NCI-H460 (cell line): ENCODE measurements around the gene SMAD3. TPM values are rescaled to one million over a fixed set of nuclear protein-coding genes. Genes with fewer than 3 reads are reported as not detected.
"Not testable (repeated sequence)": the region's sequence is repeated elsewhere in the genome, so short reads cannot be mapped to it uniquely, and the experiment has no call there.

Experiments used
- DNase-seq: peaks from one replicate; pipeline ENCODE4 v3.0.0-alpha.2; 2016; ENCODE audit warnings: low read depth; ENCODE audit errors: extremely low read depth
- polyA plus RNA-seq: library from polyadenylated mRNA; depleted of rRNA; stranded (reverse); fragments of >200 nt; gene quantifications from 2 replicates; pipeline ENCODE4 v1.2.3, GENCODE V29; 2014; cell fraction: nucleus; rRNA removed
- total RNA-seq: library from RNA; depleted of rRNA; stranded (reverse); fragments of >200 nt; shearing (Covaris generic); gene quantifications from 2 replicates; pipeline ENCODE4 v1.2.3, GENCODE V29; 2014; rRNA removed

SMAD3 gene
- total RNA-seq, result 8.0 and 12.3 TPM in 2 replicates
- 17.8 and 22.3 TPM in 2 replicates for polyA plus RNA-seq

- peak; percentile 66 for DNase-seq
Observed at GRCh38 chr15:67065531-67066005, at the start of gene SMAD3. SMAD3 (plus strand) TSS chr15:67065602; CDS start chr15:67066155, 553 bp downstream.

DNA sequence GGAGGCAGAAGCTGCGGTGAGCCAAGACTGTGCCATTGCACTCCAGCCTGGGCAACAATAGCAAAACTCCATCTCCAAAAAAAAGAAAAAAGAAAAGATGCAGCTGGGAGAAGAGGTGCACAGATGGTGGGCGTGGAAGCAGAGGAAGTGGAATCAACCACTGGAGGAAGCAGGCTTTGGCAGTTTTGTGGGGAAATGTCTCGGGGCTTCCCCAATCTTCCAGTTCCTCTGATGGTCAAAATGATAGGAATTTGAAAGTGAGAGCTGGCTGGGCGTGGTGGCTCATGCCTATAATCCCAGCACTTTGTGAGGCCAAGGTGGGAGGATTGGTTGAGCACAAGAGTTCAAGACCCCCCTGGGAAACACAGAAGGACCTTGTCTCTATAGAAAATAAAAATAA lies 48.1 kb upstream of the SMAD3 start:
- DNase-seq, result no peak

DNA sequence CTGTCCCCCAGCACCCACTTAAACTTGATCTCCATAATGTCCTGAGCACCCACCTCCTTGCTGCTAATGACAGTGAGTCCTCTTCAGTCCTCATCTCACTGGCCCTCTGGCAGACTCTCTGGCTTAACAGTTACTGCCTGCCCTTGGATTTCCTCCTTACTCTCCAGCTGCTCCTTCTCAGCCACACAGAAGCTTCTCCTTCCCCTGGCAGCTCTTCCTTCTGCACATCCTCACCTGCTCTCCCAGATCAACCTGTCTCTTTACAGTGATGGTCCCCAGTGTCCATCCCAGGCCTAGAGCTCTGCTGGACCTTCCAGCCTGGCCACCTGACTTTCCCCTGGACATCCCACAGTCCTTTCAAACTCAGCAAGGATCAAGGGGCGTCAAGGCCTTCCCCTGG lies 47.4 kb upstream of the SMAD3 start:
- no peak for DNase-seq

DNA sequence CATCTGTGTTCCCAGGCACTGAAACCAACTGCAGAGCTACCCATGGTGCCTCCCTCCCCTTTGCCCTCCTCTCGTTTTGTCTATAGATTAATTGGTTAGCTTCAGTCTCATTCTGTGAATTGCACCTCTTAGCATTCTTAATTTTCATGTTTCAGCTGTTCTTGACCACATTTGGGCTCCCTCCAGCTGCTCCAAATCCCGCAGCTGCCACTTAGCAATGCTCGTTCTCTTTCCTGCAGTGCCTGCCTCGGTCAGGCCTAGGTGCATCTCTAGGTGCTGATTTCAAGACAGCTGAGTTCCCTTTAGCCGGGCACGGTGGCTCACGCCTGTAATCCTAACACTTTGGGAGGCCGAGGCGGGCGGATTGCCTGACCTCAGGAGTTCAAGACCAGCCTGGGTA lies 47.0 kb upstream of the SMAD3 start:
- DNase-seq, result no peak

DNA sequence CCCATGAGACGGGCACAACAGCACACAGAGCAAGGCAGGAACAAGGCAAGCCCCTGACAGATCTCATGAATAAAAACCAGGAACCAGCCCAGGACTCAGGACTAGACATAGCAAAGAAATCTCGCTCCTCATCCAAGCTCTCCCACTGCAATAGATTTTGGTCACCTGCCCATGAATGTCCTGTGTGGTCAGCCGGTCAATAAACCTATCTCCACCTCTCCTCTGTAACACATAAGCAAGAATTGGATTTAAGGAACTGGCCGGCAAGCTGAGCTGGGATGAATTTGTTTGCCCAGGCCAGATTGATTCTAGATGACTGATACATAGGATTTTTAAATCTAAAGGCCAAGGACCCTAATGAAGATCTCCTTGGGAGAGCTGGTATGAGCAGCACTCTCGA lies 46.3 kb upstream of the SMAD3 start:
- no peak for DNase-seq

- DNase-seq, result no peak
Observed at GRCh38 chr15:67019884-67020520, 45.4 kb upstream of the SMAD3 start.

DNA sequence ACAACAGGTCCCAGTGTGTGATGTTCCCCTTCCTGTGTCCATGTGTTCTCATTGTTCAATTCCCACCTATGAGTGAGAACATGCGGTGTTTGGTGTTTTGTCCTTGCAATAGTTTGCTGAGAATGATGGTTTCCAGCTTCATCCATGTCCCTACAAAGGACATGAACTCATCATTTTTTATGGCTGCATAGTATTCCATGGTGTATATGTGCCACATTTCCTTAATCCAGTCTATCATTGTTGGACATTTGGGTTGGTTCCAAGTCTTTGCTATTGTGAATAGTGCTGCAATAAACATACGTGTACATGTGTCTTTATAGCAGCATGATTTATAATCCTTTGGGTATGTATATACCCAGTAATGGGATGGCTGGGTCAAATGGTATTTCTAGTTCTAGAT lies 44.7 kb upstream of the SMAD3 start:
- not testable (repeated sequence) for DNase-seq

GRCh38 chr15:67021455-67021854 lies 43.9 kb upstream of the SMAD3 start:
- DNase-seq, result no peak

GRCh38 chr15:67022587-67023105 lies 42.8 kb upstream of the SMAD3 start:
- DNase-seq, result no peak

GRCh38 chr15:67023517-67024313 lies 41.7 kb upstream of the SMAD3 start:
- no peak for DNase-seq

DNA sequence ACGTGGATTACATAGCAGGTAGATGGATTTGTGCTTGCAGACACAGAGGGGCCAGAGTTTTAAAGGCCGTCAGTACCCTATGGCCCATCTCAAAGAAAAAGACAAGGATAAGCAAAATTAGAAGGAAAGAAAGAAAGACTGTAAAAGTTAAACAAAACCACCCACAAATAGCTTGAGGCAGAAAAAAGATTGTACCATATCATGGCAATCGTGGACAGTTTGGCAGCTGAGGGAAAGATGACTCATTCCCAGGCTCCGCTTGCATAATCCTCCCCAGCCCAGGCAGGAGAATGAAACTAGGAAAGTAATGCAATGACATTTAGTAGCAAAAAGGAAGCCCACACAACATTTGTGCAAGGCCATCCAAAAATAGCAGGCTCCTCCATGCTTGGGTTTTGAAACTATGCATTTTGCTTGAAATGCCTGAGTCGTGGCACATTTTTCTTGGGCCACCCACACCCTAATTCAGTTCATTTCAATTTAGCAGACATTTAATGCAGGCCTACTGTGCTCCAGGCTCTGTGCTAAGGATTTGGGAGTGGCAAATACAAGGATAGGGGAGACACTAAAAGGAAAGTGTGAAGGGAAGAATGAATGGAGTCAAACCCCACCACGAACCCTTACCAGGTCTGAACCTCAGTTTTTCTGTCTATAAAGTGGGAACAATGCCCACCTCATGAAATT lies 40.9 kb upstream of the SMAD3 start:
- peak; percentile 81 for DNase-seq

DNA sequence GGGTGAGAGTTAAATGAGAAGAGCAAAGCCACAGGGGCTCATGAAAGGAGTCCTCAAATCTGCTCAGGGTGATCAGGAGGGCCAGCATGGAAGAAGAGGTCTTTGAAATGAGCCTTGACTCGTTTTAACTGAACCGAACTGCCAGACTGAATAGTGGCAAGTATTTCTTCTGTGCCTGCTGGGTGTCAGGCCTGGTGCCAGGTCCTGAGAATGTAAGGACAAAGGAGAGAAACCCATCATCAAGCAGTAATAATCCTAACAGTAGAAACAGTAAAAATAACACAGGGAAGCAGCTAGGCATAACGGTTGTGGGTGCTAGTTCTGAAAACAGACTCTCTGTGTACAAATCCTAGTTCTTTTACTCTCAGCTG lies 40.4 kb upstream of the SMAD3 start:
- no peak for DNase-seq

DNA sequence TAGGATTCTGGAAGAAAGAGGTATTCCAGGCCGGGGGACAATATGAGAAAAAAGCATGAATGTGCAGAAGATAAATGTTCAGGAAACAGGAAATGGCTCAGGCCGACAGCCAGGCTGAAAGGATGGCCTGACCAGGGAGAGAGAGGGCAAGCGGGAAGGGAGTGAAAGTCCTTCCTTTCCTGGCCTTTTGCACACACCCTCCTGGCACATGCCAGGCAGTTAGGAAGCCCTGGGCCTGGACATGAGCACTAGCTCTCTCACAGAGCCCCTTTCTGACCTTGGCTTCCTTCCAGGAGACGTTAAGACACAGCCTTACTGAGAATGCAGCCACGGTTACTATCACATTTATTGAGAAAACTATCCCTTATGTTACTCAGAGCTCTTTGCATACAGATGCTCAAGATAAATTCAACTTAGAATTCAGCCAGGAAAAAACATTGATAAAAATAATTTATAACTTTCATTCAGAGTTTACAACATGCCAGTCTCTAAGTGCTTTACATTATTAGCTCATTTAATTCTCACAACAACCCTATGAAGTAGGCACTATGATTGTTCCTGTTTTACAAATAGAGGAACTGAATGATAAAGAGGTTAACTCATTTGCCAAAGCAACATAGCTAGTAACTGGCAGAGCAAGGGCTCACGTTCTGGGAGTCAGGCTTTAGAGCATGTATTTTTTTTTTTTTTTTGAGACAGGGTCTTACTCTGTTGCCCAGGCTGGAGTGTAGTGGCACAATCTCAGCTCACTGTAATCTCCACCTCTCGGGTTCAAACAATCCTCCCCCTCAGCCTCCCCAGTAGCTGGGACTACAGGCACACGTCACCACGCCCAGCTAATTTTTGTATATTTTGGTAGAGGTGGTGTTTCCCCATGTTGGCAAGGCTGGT lies 39.4 kb upstream of the SMAD3 start:
- peak; percentile 33 for DNase-seq

- no peak for DNase-seq
Observed at GRCh38 chr15:67026610-67026967, 38.8 kb upstream of the SMAD3 start.

DNA sequence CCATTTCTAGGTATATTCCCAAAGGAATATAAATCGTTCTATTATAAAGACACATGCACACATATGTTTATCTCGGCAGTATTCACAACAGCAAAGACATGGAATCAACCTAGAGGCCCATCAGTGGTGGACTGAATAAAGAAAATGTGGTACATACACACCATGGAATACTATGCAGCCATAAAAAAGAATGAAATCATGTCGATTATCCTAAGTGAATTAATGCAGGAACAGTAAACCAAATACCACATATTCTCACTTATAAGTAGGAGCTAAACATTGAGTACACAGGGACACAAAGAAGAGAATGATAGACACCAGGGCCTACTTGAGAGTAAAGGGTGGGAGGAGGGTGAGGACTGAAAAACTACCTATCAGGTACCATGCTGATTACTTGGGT lies 37.0 kb upstream of the SMAD3 start:
- DNase-seq, result not testable (repeated sequence)

GRCh38 chr15:67030036-67030762 lies 35.2 kb upstream of the SMAD3 start:
- no peak for DNase-seq

DNA sequence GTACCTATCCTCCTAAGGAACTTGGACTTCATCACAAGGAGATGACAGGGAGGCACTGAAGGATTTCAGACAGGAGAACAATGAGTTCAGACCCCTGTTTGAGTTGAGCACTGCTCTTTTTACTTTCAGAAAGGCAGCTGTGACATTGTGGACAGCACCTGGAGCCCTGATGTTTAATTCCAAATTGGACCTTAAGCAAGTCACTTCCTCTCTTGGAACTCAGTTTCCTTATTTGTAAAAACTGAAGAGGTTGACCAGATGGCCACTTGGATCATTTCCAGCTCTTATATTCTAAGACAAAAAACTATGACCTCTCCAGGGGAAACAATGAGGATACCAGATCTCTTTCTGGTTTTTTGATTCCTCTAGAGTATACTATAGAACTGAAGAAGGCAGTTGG lies 34.1 kb upstream of the SMAD3 start:
- DNase-seq, result no peak

GRCh38 chr15:67032608-67033007 lies 32.8 kb upstream of the SMAD3 start:
- no peak for DNase-seq

DNA sequence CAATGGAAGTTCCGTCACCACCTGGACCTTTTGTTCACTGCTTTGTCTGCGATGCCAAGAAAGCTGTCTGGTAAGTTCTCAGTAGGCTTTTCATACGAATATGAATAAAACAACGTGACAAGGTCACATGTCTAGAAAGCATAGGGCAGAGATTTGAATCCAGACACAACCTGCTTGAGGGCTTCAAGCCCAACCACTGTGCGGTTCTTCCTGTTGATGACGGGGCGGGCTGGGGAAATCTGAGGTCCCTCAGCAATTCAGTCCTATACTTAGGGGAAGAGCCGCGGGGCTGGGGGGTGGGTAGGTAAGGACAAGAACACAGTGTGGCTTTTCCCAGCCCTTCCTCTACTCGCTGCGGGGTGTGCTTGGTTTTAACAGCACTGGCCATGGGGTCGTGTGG lies 32.4 kb upstream of the SMAD3 start:
- DNase-seq, result no peak

GRCh38 chr15:67033571-67034044 lies 31.8 kb upstream of the SMAD3 start:
- DNase-seq, result no peak
